Endothelial cell (in vitro differentiated cells): Measurements from ENCODE around the gene CEP170B. TPM values are rescaled to one million over a fixed set of nuclear protein-coding genes. Genes with fewer than 3 reads are reported as not detected.

Experiments
- DNase-seq: peaks from one replicate; pipeline ENCODE4 v3.0.0; 2021; ENCODE audit warnings: low spot score
- H3K27ac Mint-ChIP-seq: one replicate; pipeline ENCODE4 v1.8.0; 2021; ENCODE audit warnings: mixed read lengths, inconsistent platforms; ENCODE audit not compliant: unreplicated experiment
- H3K27me3 Mint-ChIP-seq: one replicate; pipeline ENCODE4 v1.8.0; 2021; ENCODE audit warnings: mild to moderate bottlenecking, moderate library complexity, mixed read lengths, inconsistent platforms; ENCODE audit not compliant: unreplicated experiment
- H3K36me3 Mint-ChIP-seq: one replicate; pipeline ENCODE4 v1.8.0; 2021; ENCODE audit warnings: mild to moderate bottlenecking, low read depth, mixed read lengths, inconsistent platforms; ENCODE audit not compliant: unreplicated experiment
- H3K4me1 Mint-ChIP-seq: one replicate; pipeline ENCODE4 v1.8.0; 2021; ENCODE audit warnings: mild to moderate bottlenecking, mixed read lengths, inconsistent platforms; ENCODE audit not compliant: unreplicated experiment
- H3K4me3 Mint-ChIP-seq: one replicate; pipeline ENCODE4 v1.8.0; 2021; ENCODE audit warnings: mild to moderate bottlenecking, mixed read lengths, inconsistent platforms; ENCODE audit not compliant: unreplicated experiment
- H3K9me3 Mint-ChIP-seq: one replicate; pipeline ENCODE4 v1.8.0; 2021; ENCODE audit warnings: mixed read lengths, inconsistent platforms; ENCODE audit not compliant: unreplicated experiment
- CTCF ChIP-seq: fragments of 200-600 bp; sonication (generic); IDR thresholded peaks from one replicate; pipeline ENCODE4 v1.5.0; 2021; ENCODE audit warnings: antibody characterized with exemption; ENCODE audit not compliant: unreplicated experiment
- total RNA-seq: library from RNA; stranded (reverse); fragmentation: NEBNext Ultra II Directional; extraction: Animal tissue kit (Norgen Biotek cat#: 25700); gene quantifications from one replicate; pipeline ENCODE4 v1.2.1, GENCODE V29; 2021; ENCODE audit not compliant: unreplicated experiment

Gene CEP170B
- total RNA-seq, 1 donor from 2014 or later: 11.3 TPM

- DNase-seq: peak; percentile 74
- Mint-ChIP-seq H3K27me3 (peaks cover 24% of the 10 kb centered on the region), H3K27ac (no peak overlapping the region), H3K4me3 (no peak overlapping the region), H3K9me3 (no peaks in the 10 kb centered on the region), H3K4me1 (peaks cover 9% of the 10 kb centered on the region), H3K36me3 (peaks cover 13% of the 10 kb centered on the region)
- TF ChIP-seq CTCF: no peak
These were observed 44.3 kb upstream of the CEP170B start for GRCh38 chr14:104820669-104821228.

- no peak for TF ChIP-seq CTCF
- Mint-ChIP-seq H3K9me3 (no peaks in the 10 kb centered on the region), H3K4me1 (peaks cover 10% of the 10 kb centered on the region), H3K27ac (no peak overlapping the region), H3K4me3 (no peak overlapping the region), H3K27me3 (peaks cover 24% of the 10 kb centered on the region), H3K36me3 (peaks cover 13% of the 10 kb centered on the region)
- no peak for DNase-seq
These were observed 43.7 kb upstream of the CEP170B start for GRCh38 chr14:104821229-104821945.

- DNase-seq: no peak
- Mint-ChIP-seq H3K27ac (no peak overlapping the region), H3K4me3 (no peak overlapping the region), H3K4me1 (peaks cover 9% of the 10 kb centered on the region), H3K27me3 (peaks cover 21% of the 10 kb centered on the region), H3K36me3 (peaks cover 13% of the 10 kb centered on the region), H3K9me3 (no peaks in the 10 kb centered on the region)
- no peak for TF ChIP-seq CTCF
These were observed 43.0 kb upstream of the CEP170B start for GRCh38 chr14:104821971-104822608.

GRCh38 chr14:104822821-104823615 is 42.0 kb upstream of the CEP170B start:
- no peak for DNase-seq
- H3K4me1 Mint-ChIP-seq: peaks cover 9% of the 10 kb centered on the region
- TF ChIP-seq CTCF: no peak
- H3K9me3 Mint-ChIP-seq: no peaks in the 10 kb centered on the region
- peaks cover 24% of the 10 kb centered on the region for H3K27me3 Mint-ChIP-seq
- H3K4me3 Mint-ChIP-seq: no peak overlapping the region
- H3K27ac Mint-ChIP-seq: no peak overlapping the region
- H3K36me3 Mint-ChIP-seq: peaks cover 13% of the 10 kb centered on the region
